Measurements from ENCODE around the gene TMEM154.
"Not testable (repeated sequence)": the region's sequence is repeated elsewhere in the genome, so short reads cannot be mapped to it uniquely, and the experiment has no call there.

The TMEM154 gene

GRCh38 chr4:152665691-152666395 is 14.0 kb downstream of the TMEM154 start:
- DNase-seq: no peak

- not testable (repeated sequence) for DNase-seq
Observed at GRCh38 chr4:152664067-152664378, 15.8 kb downstream of the TMEM154 start.

GRCh38 chr4:152663203-152664066 is 16.4 kb downstream of the TMEM154 start:
- DNase-seq: no peak

DNA sequence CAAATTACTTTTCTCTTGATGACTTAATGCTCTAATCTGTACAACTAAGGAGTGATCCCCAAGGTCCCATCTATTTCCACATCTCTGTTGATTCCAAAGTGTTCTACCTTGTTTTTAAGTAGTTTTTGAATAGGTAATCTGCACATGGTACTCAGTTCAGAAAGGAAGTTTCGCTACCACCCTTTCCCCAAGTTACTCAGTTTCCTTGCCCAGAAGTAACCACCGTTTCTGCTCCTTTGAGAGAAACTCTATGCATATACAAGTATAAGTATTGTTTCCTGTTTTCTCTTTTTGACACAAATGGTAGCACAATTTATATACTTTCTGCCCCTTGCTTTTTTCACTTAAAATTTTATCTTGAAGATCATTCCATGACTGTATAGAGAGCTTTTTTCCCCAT is 18.1 kb downstream of the TMEM154 start:
- no peak for DNase-seq

DNA sequence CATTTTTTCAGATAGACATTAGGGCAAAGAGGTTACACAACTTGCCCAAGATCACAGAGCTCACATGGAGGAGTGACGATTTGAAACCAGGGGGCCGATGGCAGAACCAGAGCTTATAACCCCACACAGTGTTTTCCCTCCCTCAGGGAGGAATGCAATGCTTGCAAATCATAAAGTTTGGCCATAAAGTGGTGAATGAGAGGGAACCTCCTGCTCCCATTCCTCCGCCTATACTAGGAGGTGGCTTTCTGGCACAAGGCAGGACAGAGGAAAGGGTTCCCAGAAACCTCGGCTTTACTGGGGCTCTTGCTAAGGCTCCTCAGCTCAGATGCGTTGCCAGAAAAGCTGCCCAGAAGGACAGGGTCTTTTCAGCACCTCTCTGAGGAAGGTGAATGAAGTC is 19.3 kb downstream of the TMEM154 start:
- DNase-seq: no peak

GRCh38 chr4:152659806-152660205 is 20.0 kb downstream of the TMEM154 start:
- DNase-seq: no peak

DNA sequence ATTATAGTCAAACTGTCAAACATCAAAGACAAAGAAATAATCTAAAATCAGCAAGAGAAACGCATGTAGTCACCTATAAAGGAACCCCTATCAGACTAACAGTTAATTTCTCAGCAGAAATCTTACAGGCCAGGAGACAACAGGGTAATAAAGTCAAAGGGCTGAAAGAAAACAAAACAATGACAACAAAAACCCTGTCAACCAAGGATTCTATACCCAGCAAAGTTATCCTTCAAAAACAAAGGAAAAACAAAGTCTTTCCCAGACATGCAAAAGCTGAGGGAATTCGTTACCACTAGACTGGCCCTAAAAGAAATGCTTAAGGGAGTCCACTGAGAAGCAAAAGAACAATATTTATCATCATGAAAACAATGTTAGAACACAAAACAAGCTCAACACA is 22.1 kb downstream of the TMEM154 start:
- no peak for DNase-seq

DNA sequence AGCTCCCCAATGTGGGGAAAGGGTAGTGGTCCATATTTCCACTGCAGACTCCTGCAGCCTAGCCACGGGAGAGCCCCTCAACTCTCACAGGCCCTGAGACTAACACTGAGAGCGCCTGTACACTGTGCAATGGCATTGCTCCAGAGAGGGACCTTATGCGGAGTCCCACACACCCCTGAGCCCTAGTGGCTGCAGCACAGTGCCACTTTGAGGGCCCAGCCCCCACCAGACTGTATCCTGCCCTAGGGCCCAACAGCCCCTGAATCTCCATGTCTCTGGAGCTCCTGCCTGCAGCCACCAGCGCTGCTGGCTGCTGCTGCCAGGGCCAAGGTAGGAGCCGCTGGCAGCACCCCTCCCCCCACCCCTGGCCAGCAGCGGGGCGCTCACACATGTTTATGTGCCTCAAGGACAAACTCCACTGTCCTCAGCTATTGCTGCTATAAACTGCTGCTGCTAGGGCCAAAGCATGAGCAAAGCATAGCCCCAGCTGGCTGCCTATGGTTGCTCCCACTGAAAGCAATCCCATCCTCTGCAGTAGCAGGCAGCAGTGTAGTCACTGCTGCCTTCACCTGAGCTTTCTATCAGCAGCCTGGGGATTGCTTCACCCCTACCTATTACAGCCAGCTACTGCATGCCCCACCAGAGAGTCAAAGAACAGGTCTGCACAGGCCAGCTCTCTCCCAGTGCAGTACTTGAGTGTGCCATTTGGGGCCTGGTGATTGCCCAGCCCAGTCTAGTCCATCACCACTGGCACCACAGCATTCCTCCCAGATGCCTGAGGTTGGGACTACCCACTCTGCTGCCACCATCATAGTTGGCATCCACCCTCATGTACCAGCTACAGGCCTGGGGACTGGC is 24.3 kb downstream of the TMEM154 start:
- no peak for DNase-seq

DNA sequence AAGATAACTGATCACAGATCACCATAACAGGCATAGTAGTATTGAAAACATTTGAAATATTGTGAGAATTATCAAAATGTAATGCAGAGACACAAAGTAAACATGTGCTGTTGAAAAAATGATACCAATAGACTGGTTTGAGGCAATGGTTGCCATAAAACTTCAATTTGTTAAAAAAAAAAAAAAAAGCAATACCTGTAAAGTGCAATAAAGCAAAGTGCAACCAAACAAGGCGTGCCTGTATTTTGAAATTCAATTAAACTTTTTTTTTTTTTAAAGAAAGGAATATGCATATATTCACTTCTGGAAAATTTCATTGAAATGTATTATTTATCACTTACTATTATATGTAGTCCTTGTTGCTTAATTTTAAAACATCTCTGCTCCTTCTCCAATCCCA is 27.7 kb downstream of the TMEM154 start:
- no peak for DNase-seq

DNA sequence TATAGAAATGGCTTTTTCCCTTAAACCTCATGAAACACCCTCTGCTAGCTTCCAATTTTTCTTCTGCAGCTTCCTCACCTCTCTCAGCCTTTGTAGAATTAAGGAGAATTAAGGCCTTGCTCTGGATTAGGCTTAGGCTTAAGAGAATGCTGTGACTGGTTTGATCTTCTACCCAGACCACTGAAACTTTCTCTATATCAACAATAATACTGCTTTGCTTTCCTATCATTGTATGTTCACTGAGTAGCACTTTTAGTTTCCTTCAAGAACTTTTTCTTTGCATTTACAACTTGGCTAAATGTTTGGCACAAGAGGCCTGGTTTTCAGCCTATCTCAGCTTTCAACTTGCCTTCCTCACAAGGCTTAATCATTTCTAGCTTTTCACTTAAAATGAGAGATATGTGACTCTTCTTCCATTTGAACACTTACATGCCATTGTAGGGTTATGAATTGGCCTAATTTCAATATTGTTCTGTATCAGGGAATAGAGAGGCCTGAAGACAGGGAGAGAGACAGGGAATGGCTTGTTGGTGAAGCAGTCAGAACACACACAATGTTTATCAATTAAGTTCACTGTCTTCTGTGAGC is 28.2 kb downstream of the TMEM154 start:
- DNase-seq: no peak

GRCh38 chr4:152646221-152646620 is 33.6 kb downstream of the TMEM154 start:
- DNase-seq: no peak

DNA sequence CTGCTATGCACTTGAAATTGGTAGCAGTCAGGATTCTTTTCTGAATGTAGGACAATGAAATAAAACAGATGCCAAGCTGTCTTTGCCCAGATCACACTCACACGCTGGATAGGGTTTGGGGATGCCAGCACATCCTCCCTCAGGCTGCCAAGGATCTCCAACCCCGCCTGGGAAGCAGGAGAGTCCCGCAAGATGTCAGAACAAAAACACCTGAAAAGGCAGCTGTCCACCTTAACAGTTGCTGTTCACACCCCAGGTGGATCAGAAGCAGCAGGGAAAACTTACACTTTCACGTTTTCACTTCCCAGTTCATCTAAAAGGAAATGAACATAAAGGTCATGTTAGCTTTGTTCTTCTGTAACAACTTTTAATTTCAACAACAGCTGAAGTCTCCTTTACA is 35.7 kb downstream of the TMEM154 start:
- DNase-seq: no peak

GRCh38 chr4:152643153-152644035 is 36.4 kb downstream of the TMEM154 start:
- no peak for DNase-seq

DNA sequence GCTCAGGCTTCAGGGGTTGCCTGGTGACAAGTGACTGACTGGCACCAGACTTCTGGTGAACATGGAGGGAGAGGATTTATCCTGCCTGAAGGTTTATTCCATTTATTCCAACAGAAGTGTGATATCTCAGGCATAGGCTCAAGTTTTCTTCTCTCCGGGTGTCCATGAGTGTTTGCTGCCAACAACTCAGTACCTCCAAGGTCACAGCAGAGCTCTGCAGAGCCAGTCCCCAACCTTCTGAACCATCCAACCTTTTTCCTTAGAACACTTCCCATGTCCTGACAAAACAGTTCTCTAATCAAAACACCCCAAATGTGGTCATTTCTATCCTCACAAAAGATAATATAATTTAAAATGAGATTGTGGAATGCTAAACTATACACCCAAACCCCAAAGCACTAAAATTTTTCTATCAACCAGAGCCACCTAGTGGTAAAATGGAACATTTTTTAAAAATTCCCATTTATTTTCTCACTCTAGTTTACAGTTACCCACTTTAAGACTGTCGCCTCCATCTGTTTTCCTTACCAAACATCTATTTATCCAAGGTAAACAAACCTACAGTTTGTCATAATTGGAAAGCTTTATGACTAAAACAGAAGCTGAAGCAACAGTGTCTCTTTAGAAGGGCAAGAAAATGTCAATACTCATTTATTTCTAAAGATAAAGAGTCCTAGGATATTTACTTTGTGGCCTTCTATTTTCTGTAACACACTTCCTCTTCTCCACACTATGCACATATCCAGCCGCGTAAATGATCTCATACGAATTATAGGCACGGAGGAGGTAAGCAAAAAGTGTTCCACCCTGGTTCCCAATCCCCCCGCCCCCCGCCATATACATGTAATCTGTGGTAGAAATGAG is 39.5 kb downstream of the TMEM154 start:
- DNase-seq: no peak

- no peak for DNase-seq
Observed at GRCh38 chr4:152635851-152636250, 43.9 kb downstream of the TMEM154 start.

DNA sequence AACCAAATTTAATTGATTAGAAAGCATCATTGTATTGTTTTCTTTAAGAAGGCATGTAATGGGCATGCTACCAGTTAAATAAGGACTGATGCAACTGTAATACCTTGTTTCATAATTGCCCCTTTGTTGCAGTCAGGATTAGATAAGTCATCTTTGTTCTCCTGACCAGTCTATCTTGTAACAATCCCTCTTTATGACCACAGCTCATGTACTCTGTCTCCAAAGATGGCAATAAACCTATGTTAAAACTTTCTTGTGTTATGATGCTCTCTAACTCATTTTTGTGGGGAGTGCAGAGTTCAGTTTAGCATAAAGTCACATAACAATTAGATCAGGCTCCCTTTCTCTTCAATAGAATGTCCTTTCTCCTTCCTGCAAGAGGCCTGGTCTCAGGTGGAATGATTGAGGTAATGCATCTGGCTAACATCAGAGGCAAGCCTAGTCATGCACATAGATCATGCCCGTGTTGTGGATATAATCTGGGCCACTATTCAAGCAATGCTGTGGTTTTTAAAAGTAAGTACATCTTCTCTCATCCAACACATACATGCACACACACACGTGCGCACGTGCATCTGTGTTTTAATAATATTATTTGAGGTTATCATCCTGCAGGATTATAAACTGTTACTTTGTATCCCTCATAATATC is 45.6 kb downstream of the TMEM154 start:
- DNase-seq: no peak

DNA sequence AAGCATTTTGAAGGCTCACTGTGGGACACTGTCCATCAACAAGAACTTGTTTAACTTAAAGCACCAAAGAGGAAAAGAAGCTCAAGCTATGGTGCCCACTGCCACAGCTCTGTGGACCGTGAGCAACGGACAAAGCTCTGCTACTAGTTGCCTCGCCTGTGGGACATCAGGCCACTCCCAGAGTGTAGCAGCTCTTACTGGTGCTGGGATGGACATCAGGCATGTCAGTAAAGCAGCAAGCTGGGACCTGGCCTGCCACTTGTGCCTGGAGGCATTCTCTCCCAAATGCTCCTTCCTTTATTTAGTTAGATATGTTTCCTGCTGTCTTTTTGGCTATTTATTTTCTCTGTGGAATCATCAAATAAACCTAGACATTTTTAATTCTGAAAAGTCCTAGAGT is 46.7 kb downstream of the TMEM154 start:
- DNase-seq: no peak

GRCh38 chr4:152630324-152630723 is 49.5 kb downstream of the TMEM154 start:
- DNase-seq: no peak

- no peak for DNase-seq
Observed at GRCh38 chr4:152629908-152630307, 49.9 kb downstream of the TMEM154 start.

- no peak for DNase-seq
Observed at GRCh38 chr4:152628128-152628527, 51.7 kb downstream of the TMEM154 start.

DNA sequence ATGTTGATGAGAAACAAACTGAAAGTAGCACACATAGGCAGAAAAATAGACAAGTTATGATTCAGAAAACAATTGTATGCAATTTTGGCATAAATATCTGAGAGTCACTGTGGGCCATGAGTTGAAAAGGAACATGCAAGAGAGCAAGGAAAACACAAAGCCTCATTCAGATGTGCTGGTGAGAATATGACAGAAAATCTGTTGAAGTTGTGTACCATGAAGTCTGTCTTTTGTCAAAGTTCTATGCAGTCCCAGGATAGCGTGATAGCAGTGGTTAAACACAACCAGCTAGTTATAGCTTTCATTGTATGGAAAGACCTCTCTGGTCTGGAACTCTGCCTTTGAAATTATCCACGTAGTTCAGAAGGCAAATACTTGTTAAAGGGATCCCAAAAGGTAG is 53.0 kb downstream of the TMEM154 start:
- no peak for DNase-seq
